Natural killer cell (primary cell): ENCODE measurements around the gene DDR2. TPM values are rescaled to one million over a fixed set of nuclear protein-coding genes. Genes with fewer than 3 reads are reported as not detected.

Source experiments
- ATAC-seq, 3 donors: fragments of 150-1000 bp in 2 of 3; fragments of 200-7000 bp in 1 of 3; cut with Tn5 transposase; 1 replicate in 1 of 3; 2 replicates in 2 of 3; pipeline ENCODE4 v1.10.0; 2021; ENCODE audit warnings: mild to moderate bottlenecking in 2 of 3, moderate library complexity in 2 of 3
- DNase-seq, 2 donors: peaks; one replicate each; pipeline versions ENCODE4 v3.0.0 to v3.0.0-alpha.2; 2013 to 2021; ENCODE audit warnings: mixed read lengths in 1 of 2
- H3K27ac ChIP-seq: one replicate; pipeline ENCODE4 v1.5.1; 2013; ENCODE audit warnings: mild to moderate bottlenecking, low read length
- H3K27me3 ChIP-seq: one replicate; pipeline ENCODE4 v1.6.1; 2013; ENCODE audit warnings: low read length; ENCODE audit not compliant: control insufficient read depth, insufficient read depth
- H3K36me3 ChIP-seq: one replicate; pipeline ENCODE4 v1.6.1; 2013; ENCODE audit warnings: low read length; ENCODE audit not compliant: control insufficient read depth, insufficient read depth
- H3K4me1 ChIP-seq: one replicate; pipeline ENCODE4 v1.6.1; 2013; ENCODE audit warnings: low read length; ENCODE audit not compliant: control insufficient read depth, insufficient read depth
- H3K4me3 ChIP-seq: one replicate; pipeline ENCODE4 v1.5.1; 2013; ENCODE audit warnings: low read length
- H3K9me3 ChIP-seq: one replicate; pipeline ENCODE4 v1.6.1; 2013; ENCODE audit warnings: low read length; ENCODE audit not compliant: control insufficient read depth, insufficient read depth
- H3K27ac Mint-ChIP-seq, 2 donors: one replicate each; pipeline ENCODE4 v1.8.0; 2022; ENCODE audit warnings: mild to moderate bottlenecking in 2 of 2, mixed read lengths in 2 of 2, moderate library complexity in 1 of 2
- H3K27me3 Mint-ChIP-seq, 2 donors: one replicate each; pipeline ENCODE4 v1.8.0; 2022; ENCODE audit warnings: low read depth in 2 of 2, mixed read lengths in 2 of 2
- H3K36me3 Mint-ChIP-seq: one replicate; pipeline ENCODE4 v1.8.0; 2022; ENCODE audit warnings: mixed read lengths
- H3K4me1 Mint-ChIP-seq, 2 donors: one replicate each; pipeline ENCODE4 v1.8.0; 2022; ENCODE audit warnings: mixed read lengths in 2 of 2
- H3K4me3 Mint-ChIP-seq: one replicate; pipeline ENCODE4 v1.8.0; 2022; ENCODE audit warnings: mild to moderate bottlenecking, moderate library complexity, mixed read lengths
- H3K9me3 Mint-ChIP-seq, 2 donors: one replicate each; pipeline ENCODE4 v1.8.0; 2022; ENCODE audit warnings: mixed read lengths in 2 of 2
- CTCF ChIP-seq: fragments of 200-600 bp; IDR thresholded peaks from one replicate; pipeline ENCODE4 v1.8.0; 2022; ENCODE audit warnings: antibody characterized with exemption
- WGBS: methylation state at CpG from one replicate; pipeline ENCODE4 v1.1.7; 2013; ENCODE audit warnings: missing lambda C conversion rate; ENCODE audit not compliant: insufficient coverage; 5-methylcytosine and 5-hydroxymethylcytosine counted together
- intact Hi-C: fragments of 100-400 bp; cut with micrococcal nuclease; formaldehyde crosslinking; loops from one replicate; pipeline ENCODE4 v1.14.2; 2022
- total RNA-seq, 4 donors: library from RNA; stranded (reverse); fragments of 120-200 nt in 1 of 4; gene quantifications; one replicate each; pipeline versions ENCODE4 v1.2.3 to v1.2.4, GENCODE V29; 2013 to 2022

The DDR2 gene
- total RNA-seq, 3 donors from 2014 or later (not counting 1 experiment from before 2014, with no cell fraction given) = 1.5 to 2.0 (median 1.8) TPM

- Mint-ChIP-seq H3K4me3 (no peak overlapping the region), H3K27me3 (peaks cover 8 to 19% of the 10 kb centered on the region in 2 donors), H3K9me3 (no peaks in the 10 kb centered on the region), H3K27ac (no peak overlapping the region), H3K4me1 (no peaks in the 10 kb centered on the region), H3K36me3 (no peaks in the 10 kb centered on the region)
- H3K4me1 ChIP-seq = no peaks in the 10 kb centered on the region
- H3K4me3 ChIP-seq = no peak overlapping the region
- no peaks in the 10 kb centered on the region for H3K36me3 ChIP-seq
- no peaks in the 10 kb centered on the region for H3K27me3 ChIP-seq
- DNase-seq = no peak
- H3K27ac ChIP-seq = no peak overlapping the region
- WGBS = 98% methylated on average over 5 of the region's 5 CpGs
- ATAC-seq = no peak
- no peak for TF ChIP-seq CTCF
- no peaks in the 10 kb centered on the region for H3K9me3 ChIP-seq
- intact Hi-C loops = no loop called here
These were observed 22.8 kb downstream of the DDR2 start for GRCh38 chr1:162654915-162655620.

- no peaks in the 10 kb centered on the region for H3K9me3 Mint-ChIP-seq
- H3K4me1 ChIP-seq = no peaks in the 10 kb centered on the region
- intact Hi-C loops = no loop called here
- H3K27ac Mint-ChIP-seq = no peak overlapping the region
- H3K4me3 ChIP-seq = no peak overlapping the region
- H3K9me3 ChIP-seq = no peaks in the 10 kb centered on the region
- DNase-seq (no peak), ATAC-seq (no peak)
- no peaks in the 10 kb centered on the region for H3K36me3 Mint-ChIP-seq
- no peak for TF ChIP-seq CTCF
- WGBS = no CpG with 5 or more reads among the region's 1 CpG
- no peaks in the 10 kb centered on the region for H3K4me1 Mint-ChIP-seq
- H3K27ac ChIP-seq = no peak overlapping the region
- H3K27me3 Mint-ChIP-seq = peaks cover 3 to 15% of the 10 kb centered on the region in 2 donors
- no peaks in the 10 kb centered on the region for H3K27me3 ChIP-seq
- H3K36me3 ChIP-seq = no peaks in the 10 kb centered on the region
- H3K4me3 Mint-ChIP-seq = no peak overlapping the region
These were observed 24.0 kb downstream of the DDR2 start for GRCh38 chr1:162656266-162656665.

- H3K36me3 Mint-ChIP-seq = no peaks in the 10 kb centered on the region
- H3K27ac ChIP-seq = no peak overlapping the region
- 82% methylated on average over 2 of the region's 2 CpGs for whole genome bisulfite sequencing
These were observed 28.3 kb downstream of the DDR2 start for GRCh38 chr1:162660574-162660973.

More at GRCh38 chr1:162660574-162660973, 28.3 kb downstream of the DDR2 start:
- Mint-ChIP-seq H3K27ac (no peak overlapping the region), H3K4me3 (no peak overlapping the region), H3K9me3 (no peaks in the 10 kb centered on the region), H3K27me3 (peaks cover 10 to 15% of the 10 kb centered on the region in 2 donors), H3K4me1 (no peaks in the 10 kb centered on the region)
- H3K4me1 ChIP-seq = no peaks in the 10 kb centered on the region
- DNase-seq (no peak), ATAC-seq (no peak)
- intact Hi-C loops = no loop called here
- H3K9me3 ChIP-seq = no peaks in the 10 kb centered on the region
- no peak for TF ChIP-seq CTCF
- H3K27me3 ChIP-seq = peaks cover 3% of the 10 kb centered on the region
- no peaks in the 10 kb centered on the region for H3K36me3 ChIP-seq
- no peak overlapping the region for H3K4me3 ChIP-seq
